ENCODE measurements around the gene C20orf144. TPM values are rescaled to one million over a fixed set of nuclear protein-coding genes. Genes with fewer than 3 reads are reported as not detected.

The C20orf144 gene
- total RNA-seq, 4 donors from 2014 or later = not detected

- peak; percentile 64 to 77 for ATAC-seq
- H3K27ac ChIP-seq = peak overlapping the region in 2 of 4 donors; percentile 5 to 19
These were observed 12.9 kb upstream of the C20orf144 start for GRCh38 chr20:33649201-33649681.

GRCh38 chr20:33650111-33650752, 11.9 kb upstream of the C20orf144 start:
- DNase-seq = no peak
- Histone ChIP-seq H3K4me1 (peaks cover 21 to 32% of the 10 kb centered on the region in 2 donors), H3K9me3 (no peaks in the 10 kb centered on the region), H3K27me3 (no peaks in the 10 kb centered on the region), H3K36me3 (peaks cover 0 to 7% of the 10 kb centered on the region in 2 donors), H3K4me3 (no peak overlapping the region), H3K27ac (no peak overlapping the region)
- in situ Hi-C loops (cut with MboI; ENCODE audit: low sequenced_read_pairs in 4 of 4) = loop anchor here in 2 of 4 donors (5.0 to 10.0 kb wide), 2 partner anchors 195 to 198 kb away; no protein-coding TSS in a partner anchor
- no peak for TF ChIP-seq CTCF (IDR thresholded peaks at IDR 0.05 in 4 of 5, conservative IDR thresholded peaks at IDR 0.05 in 1 of 5)
- TF ChIP-seq POLR2A (IDR thresholded peaks at IDR 0.05) = no peak
- intact Hi-C loops (cut with DNase I; ENCODE audit: low total_unique reads) = no loop called here
- no peak for ATAC-seq

More at GRCh38 chr20:33649201-33649681, 12.9 kb upstream of the C20orf144 start:
- in situ Hi-C loops (cut with MboI; ENCODE audit: low sequenced_read_pairs in 4 of 4) (no loop called here), intact Hi-C loops (cut with DNase I; ENCODE audit: low total_unique reads) (no loop called here)
- Histone ChIP-seq H3K9me3 (no peaks in the 10 kb centered on the region), H3K4me1 (peaks cover 21 to 32% of the 10 kb centered on the region in 2 donors), H3K36me3 (peaks cover 0 to 17% of the 10 kb centered on the region in 2 donors), H3K27me3 (no peaks in the 10 kb centered on the region), H3K4me3 (no peak overlapping the region)
- peak; percentile 56 to 83 for DNase-seq
- TF ChIP-seq POLR2A (IDR thresholded peaks at IDR 0.05) (no peak), CTCF (IDR thresholded peaks at IDR 0.05 in 4 of 5, conservative IDR thresholded peaks at IDR 0.05 in 1 of 5) (no peak)

- H3K27ac ChIP-seq = no peak overlapping the region
- intact Hi-C loops (cut with DNase I; ENCODE audit: low total_unique reads) (no loop called here), in situ Hi-C loops (cut with MboI; ENCODE audit: low sequenced_read_pairs in 4 of 4) (loop anchor here in 2 of 4 donors (5.0 to 10.0 kb wide), 2 partner anchors 196 to 199 kb away; no protein-coding TSS in a partner anchor)
- ATAC-seq (no peak), DNase-seq (no peak)
- no peaks in the 10 kb centered on the region for H3K9me3 ChIP-seq
- H3K4me3 ChIP-seq = no peak overlapping the region
- H3K4me1 ChIP-seq = peaks cover 21 to 32% of the 10 kb centered on the region in 2 donors
- TF ChIP-seq POLR2A (IDR thresholded peaks at IDR 0.05) (no peak), CTCF (IDR thresholded peaks at IDR 0.05 in 4 of 5, conservative IDR thresholded peaks at IDR 0.05 in 1 of 5) (no peak)
- H3K27me3 ChIP-seq = no peaks in the 10 kb centered on the region
- no peaks in the 10 kb centered on the region for H3K36me3 ChIP-seq
These were observed 11.2 kb upstream of the C20orf144 start for GRCh38 chr20:33650753-33651561.

- intact Hi-C loops (cut with DNase I; ENCODE audit: low total_unique reads) (no loop called here), in situ Hi-C loops (cut with MboI; ENCODE audit: low sequenced_read_pairs in 4 of 4) (loop anchor here in 2 of 4 donors (5.0 to 10.0 kb wide), 2 partner anchors 197 to 199 kb away; no protein-coding TSS in a partner anchor)
- H3K27me3 ChIP-seq = no peaks in the 10 kb centered on the region
- H3K4me1 ChIP-seq = peaks cover 21 to 32% of the 10 kb centered on the region in 2 donors
- H3K36me3 ChIP-seq = peaks cover 0 to 4% of the 10 kb centered on the region in 2 donors
- TF ChIP-seq CTCF (IDR thresholded peaks at IDR 0.05 in 4 of 5, conservative IDR thresholded peaks at IDR 0.05 in 1 of 5) = no peak
- no peak for TF ChIP-seq POLR2A (IDR thresholded peaks at IDR 0.05)
- no peak for ATAC-seq
- no peak overlapping the region for H3K4me3 ChIP-seq
- no peaks in the 10 kb centered on the region for H3K9me3 ChIP-seq
- DNase-seq = no peak
- no peak overlapping the region for H3K27ac ChIP-seq
These were observed 10.5 kb upstream of the C20orf144 start for GRCh38 chr20:33651562-33652048.
